H9 (cell line): ENCODE data around the gene TBCK. TPM values are rescaled to one million over a fixed set of nuclear protein-coding genes. Genes with fewer than 3 reads are reported as not detected.

Experiments
- DNase-seq: peaks from one replicate; pipeline ENCODE4 v3.0.0-alpha.2; 2017
- H2AFZ ChIP-seq: one replicate; pipeline ENCODE4 v1.6.1; 2013; ENCODE audit warnings: mild to moderate bottlenecking, low read length, control low read depth, moderate library complexity
- H2AK5ac ChIP-seq: 2 replicates; pipeline ENCODE4 v1.6.1; 2013; ENCODE audit warnings: low read length, control low read depth, mixed read lengths; ENCODE audit not compliant: insufficient read length
- H2BK120ac ChIP-seq: one replicate; pipeline ENCODE4 v1.6.1; 2013; ENCODE audit warnings: low read depth, mild to moderate bottlenecking, low read length, control low read depth, inconsistent platforms; ENCODE audit not compliant: poor library complexity, severe bottlenecking
- H2BK12ac ChIP-seq: 2 replicates; pipeline ENCODE4 v1.6.1; 2013; ENCODE audit warnings: low read length, control low read depth, mixed read lengths, low read depth; ENCODE audit not compliant: insufficient read length
- H2BK15ac ChIP-seq: 2 replicates; pipeline ENCODE4 v1.6.1; 2013; ENCODE audit warnings: low read depth, low read length, control low read depth
- H2BK20ac ChIP-seq: one replicate; pipeline ENCODE4 v1.6.1; 2013; ENCODE audit warnings: low read depth, mild to moderate bottlenecking, low read length, control low read depth, inconsistent platforms; ENCODE audit not compliant: poor library complexity, severe bottlenecking
- H2BK5ac ChIP-seq: 2 replicates; pipeline ENCODE4 v1.6.1; 2013; ENCODE audit warnings: low read length, control low read depth, mixed read lengths; ENCODE audit not compliant: insufficient read length
- H3K14ac ChIP-seq: 2 replicates; pipeline ENCODE4 v1.6.1; 2013; ENCODE audit warnings: low read length, control low read depth; ENCODE audit not compliant: insufficient read depth
- H3K18ac ChIP-seq: 2 replicates; pipeline ENCODE4 v1.6.1; 2013; ENCODE audit warnings: low read depth, mild to moderate bottlenecking, mixed read lengths, low read length, control low read depth; ENCODE audit not compliant: insufficient read length
- H3K23ac ChIP-seq: 2 replicates; pipeline ENCODE4 v1.6.1; 2013; ENCODE audit warnings: low read length, control low read depth, mixed read lengths, low read depth; ENCODE audit not compliant: insufficient read length
- H3K23me2 ChIP-seq: 2 replicates; pipeline ENCODE4 v1.6.1; 2013; ENCODE audit warnings: low read depth, mild to moderate bottlenecking, mixed read lengths, low read length, control low read depth; ENCODE audit not compliant: insufficient read length, poor library complexity, severe bottlenecking
- H3K27ac ChIP-seq: 2 replicates; pipeline ENCODE4 v1.5.1; 2013; ENCODE audit warnings: low read length, control low read depth, mixed read lengths, low read depth; ENCODE audit not compliant: insufficient read length
- H3K27me3 ChIP-seq: 2 replicates; pipeline ENCODE4 v1.6.1; 2013; ENCODE audit warnings: low read length, control low read depth, inconsistent platforms; ENCODE audit not compliant: insufficient read depth
- H3K4ac ChIP-seq: 2 replicates; pipeline ENCODE4 v1.6.1; 2013; ENCODE audit warnings: low read depth, mild to moderate bottlenecking, control low read depth, inconsistent platforms, low read length, moderate library complexity
- H3K4me1 ChIP-seq: 2 replicates; pipeline ENCODE4 v1.6.1; 2013; ENCODE audit warnings: low read length, control low read depth, inconsistent platforms; ENCODE audit not compliant: insufficient read depth
- H3K4me2 ChIP-seq: 2 replicates; pipeline ENCODE4 v1.6.1; 2013; ENCODE audit warnings: low read length, control low read depth, mixed read lengths; ENCODE audit not compliant: insufficient read length, insufficient read depth
- H3K56ac ChIP-seq: 2 replicates; pipeline ENCODE4 v1.6.1; 2013; ENCODE audit warnings: low read depth, mild to moderate bottlenecking, mixed read lengths, low read length, control low read depth; ENCODE audit not compliant: insufficient read length
- H3K79me1 ChIP-seq: 2 replicates; pipeline ENCODE4 v1.6.1; 2013; ENCODE audit warnings: low read depth, mild to moderate bottlenecking, moderate library complexity, low read length, control low read depth, inconsistent platforms; ENCODE audit not compliant: insufficient read depth, poor library complexity, severe bottlenecking
- H3K79me2 ChIP-seq: 2 replicates; pipeline ENCODE4 v1.6.1; 2013; ENCODE audit warnings: low read length, control low read depth, inconsistent platforms; ENCODE audit not compliant: insufficient read depth
- H3K9ac ChIP-seq: 2 replicates; pipeline ENCODE4 v1.6.1; 2013; ENCODE audit warnings: low read length, control low read depth, mixed read lengths; ENCODE audit not compliant: insufficient read length; ENCODE audit errors: extremely low read depth
- H3K9me3 ChIP-seq: one replicate; pipeline ENCODE4 v1.6.1; 2013; ENCODE audit warnings: low read depth, low read length, inconsistent platforms; ENCODE audit not compliant: control insufficient read depth
- H3T11ph ChIP-seq: one replicate; pipeline ENCODE4 v1.6.1; 2013; ENCODE audit warnings: mild to moderate bottlenecking, low read length, control low read depth, inconsistent platforms
- H4K20me1 ChIP-seq: one replicate; pipeline ENCODE4 v1.6.1; 2013; ENCODE audit not compliant: control insufficient read depth, insufficient read length, insufficient read depth
- H4K5ac ChIP-seq: 2 replicates; pipeline ENCODE4 v1.6.1; 2013; ENCODE audit warnings: low read depth, mild to moderate bottlenecking, mixed read lengths, low read length, control low read depth; ENCODE audit not compliant: insufficient read length
- H4K8ac ChIP-seq: replicated peaks from 2 replicates; pipeline ENCODE4 v1.6.1; 2013; ENCODE audit warnings: low read length, control low read depth, mixed read lengths, low read depth; ENCODE audit not compliant: insufficient read length
- H4K91ac ChIP-seq: 2 replicates; pipeline ENCODE4 v1.6.1; 2013; ENCODE audit warnings: low read depth, mild to moderate bottlenecking, moderate library complexity, mixed read lengths, low read length, control low read depth; ENCODE audit not compliant: insufficient read length
- H3K27ac Mint-ChIP-seq, 3 experiments: 2 replicates in 2 of 3; 3 replicates in 1 of 3; pipeline ENCODE4 v1.8.0; 2020 to 2021; ENCODE audit warnings: mixed read lengths in 3 of 3, mild to moderate bottlenecking in 1 of 3, moderate library complexity in 1 of 3
- H3K27me3 Mint-ChIP-seq: 2 replicates; pipeline ENCODE4 v1.8.0; 2021; ENCODE audit warnings: low read depth, mild to moderate bottlenecking, moderate library complexity, mixed read lengths
- H3K36me3 Mint-ChIP-seq, 3 experiments: 2 replicates in 2 of 3; 3 replicates in 1 of 3; pipeline ENCODE4 v1.8.0; 2020 to 2021; ENCODE audit warnings: low read depth in 3 of 3, mixed read lengths in 3 of 3; ENCODE audit not compliant: insufficient read depth in 1 of 3
- H3K4me1 Mint-ChIP-seq, 2 experiments: 2 replicates each; pipeline ENCODE4 v1.8.0; 2020; ENCODE audit warnings: mixed read lengths in 2 of 2
- H3K4me3 Mint-ChIP-seq, 2 experiments: 2 replicates in 1 of 2; 3 replicates in 1 of 2; pipeline ENCODE4 v1.8.0; 2020 to 2021; ENCODE audit warnings: mild to moderate bottlenecking in 2 of 2, mixed read lengths in 2 of 2, moderate library complexity in 1 of 2
- H3K9me3 Mint-ChIP-seq, 2 experiments: 2 replicates in 1 of 2; 3 replicates in 1 of 2; pipeline ENCODE4 v1.8.0; 2020; ENCODE audit warnings: mild to moderate bottlenecking in 2 of 2, mixed read lengths in 2 of 2, moderate library complexity in 1 of 2
- CTCF ChIP-seq: fragments of 200-600 bp; sonication (generic); conservative IDR thresholded peaks from 3 replicates; pipeline ENCODE4 v1.8.0; 2021; ENCODE audit warnings: antibody characterized with exemption, mild to moderate bottlenecking
- WGBS: extraction: QIAGEN DNeasy Blood & Tissue Kit; methylation state at CpG from one replicate; pipeline ENCODE4 v1.1.7; 2013; ENCODE audit warnings: missing lambda C conversion rate, low lambda C conversion rate, mixed read lengths; ENCODE audit not compliant: insufficient read length; ENCODE audit errors: extremely low coverage; 5-methylcytosine and 5-hydroxymethylcytosine counted together
- total RNA-seq: library from RNA; stranded (reverse); gene quantifications from 2 replicates; pipeline ENCODE4 v1.2.1, GENCODE V29; 2021

Gene TBCK
- total RNA-seq, 1 experiment from 2014 or later = 22.1 TPM

- H3K79me2 ChIP-seq = peaks cover 13% of the 10 kb centered on the region; the same call in 1 of the 2 replicates
- H3K18ac ChIP-seq = no peak overlapping the region
- H2BK20ac ChIP-seq = no peak overlapping the region
- DNase-seq = no peak
- H2BK120ac ChIP-seq = no peak overlapping the region
- peaks cover 5% of the 10 kb centered on the region for H3K79me1 ChIP-seq
- H3K14ac ChIP-seq = no peak overlapping the region
- no peaks in the 10 kb centered on the region for H3K27me3 Mint-ChIP-seq
- H4K20me1 ChIP-seq = no peaks in the 10 kb centered on the region
- H2AFZ ChIP-seq = no peak overlapping the region
- H3K4me1 Mint-ChIP-seq = peaks cover 4 to 8% of the 10 kb centered on the region in 2 experiments
- no peak overlapping the region for H4K5ac ChIP-seq
- no peaks in the 10 kb centered on the region for H3K9me3 ChIP-seq
- H3K9me3 Mint-ChIP-seq = no peaks in the 10 kb centered on the region
- no peak overlapping the region for H4K8ac ChIP-seq
- no peak overlapping the region for H3K56ac ChIP-seq
- no peak overlapping the region for H4K91ac ChIP-seq
- no peak overlapping the region for H3K9ac ChIP-seq
- H2AK5ac ChIP-seq = no peak overlapping the region
- no peak overlapping the region for H3K27ac ChIP-seq
- H2BK12ac ChIP-seq = no peak overlapping the region
- no CpG with 5 or more reads among the region's 3 CpGs for WGBS
- H2BK5ac ChIP-seq = no peak overlapping the region
- peaks cover 0 to 3% (median 0%) of the 10 kb centered on the region in 3 experiments; a peak in 2 of 7 replicates for H3K36me3 Mint-ChIP-seq
- no peak overlapping the region for H3K23ac ChIP-seq
- no peak overlapping the region for H3K4me2 ChIP-seq
- H3K4ac ChIP-seq = no peak overlapping the region
- H3T11ph ChIP-seq = no peak overlapping the region
- no peak overlapping the region for H2BK15ac ChIP-seq
- no peak overlapping the region for H3K4me3 Mint-ChIP-seq
- H3K4me1 ChIP-seq = no peaks in the 10 kb centered on the region
- H3K23me2 ChIP-seq = peaks cover 5% of the 10 kb centered on the region
- TF ChIP-seq CTCF = no peak
- no peaks in the 10 kb centered on the region for H3K27me3 ChIP-seq
- H3K27ac Mint-ChIP-seq = peak overlapping the region in 1 of 3 experiments; percentile 58; a peak in 1 of 7 replicates
These were observed 2.9 kb downstream of the TBCK start for GRCh38 chr4:106312997-106313522.
